Adipose tissue (tissue), 3 donors: ENCODE measurements around the gene GRIFIN. TPM values are rescaled to one million over a fixed set of nuclear protein-coding genes. Genes with fewer than 3 reads are reported as not detected.

Experiments
- H3K27ac ChIP-seq: one replicate; pipeline ENCODE4 v1.5.1; 2013; ENCODE audit warnings: low read depth, low read length
- WGBS, 3 donors: extraction: QIAGEN DNeasy Blood & Tissue Kit; methylation state at CpG; one replicate each; pipeline ENCODE4 v1.1.7; 2013; 5-methylcytosine and 5-hydroxymethylcytosine counted together
- polyA plus RNA-seq, 3 donors: library from polyadenylated mRNA; stranded (reverse); fragments of 200-250 nt; gene quantifications; one replicate each; pipeline ENCODE4 v1.2.3, GENCODE V29; 2013
- donor health status: healthy with polysubstance abuse.
- donor health status: Bipolar disorder and iron deficiency.
- donor health status: healthy.

The GRIFIN gene
- polyA plus RNA-seq, 3 donors = not detected

DNA sequence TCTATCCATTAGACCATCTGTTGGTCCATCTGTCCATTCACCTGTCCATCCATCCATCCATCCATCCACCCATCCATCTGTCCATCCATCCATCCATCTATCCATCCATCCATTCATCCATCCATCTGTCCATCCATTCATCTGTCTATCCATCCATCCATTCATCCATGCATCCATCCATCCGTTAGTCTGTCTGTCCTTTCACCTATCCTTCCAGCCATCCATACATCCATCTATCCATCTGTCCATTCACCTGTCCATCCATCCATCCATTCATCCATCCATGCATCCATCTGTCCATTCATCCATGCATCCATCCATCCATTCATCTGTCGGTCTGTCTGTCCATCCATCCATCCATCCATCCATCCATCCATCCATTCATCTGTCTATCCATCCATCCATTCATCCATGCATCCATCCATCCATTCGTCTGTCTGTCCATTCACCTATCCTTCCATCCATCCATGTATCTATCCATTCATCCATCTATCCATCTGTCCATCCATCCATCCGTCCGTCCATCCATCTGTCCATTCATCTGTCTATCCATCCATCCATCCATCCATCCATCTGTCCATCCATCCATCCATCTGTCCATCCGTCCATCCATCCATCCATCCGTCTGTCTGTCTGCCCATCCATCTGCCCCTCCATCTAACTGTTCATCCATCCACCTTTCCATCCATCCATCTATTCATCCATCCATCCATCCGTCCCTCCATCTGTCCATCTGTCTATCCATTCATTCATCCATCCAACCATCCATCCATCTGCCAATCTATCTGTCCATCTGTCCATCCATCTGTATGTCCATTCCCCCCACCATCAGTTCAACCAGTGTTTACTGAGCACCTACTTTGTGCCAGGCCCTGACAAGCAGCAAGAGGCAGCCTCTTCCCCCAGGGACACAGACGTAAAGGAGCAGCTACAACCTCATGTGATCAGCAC is 38.5 kb upstream of the GRIFIN start:
- H3K27ac ChIP-seq = no peak overlapping the region
- WGBS, 3 donors = 82 to 92% (median 83%) methylated on average over 9 of the region's 9 CpGs

DNA sequence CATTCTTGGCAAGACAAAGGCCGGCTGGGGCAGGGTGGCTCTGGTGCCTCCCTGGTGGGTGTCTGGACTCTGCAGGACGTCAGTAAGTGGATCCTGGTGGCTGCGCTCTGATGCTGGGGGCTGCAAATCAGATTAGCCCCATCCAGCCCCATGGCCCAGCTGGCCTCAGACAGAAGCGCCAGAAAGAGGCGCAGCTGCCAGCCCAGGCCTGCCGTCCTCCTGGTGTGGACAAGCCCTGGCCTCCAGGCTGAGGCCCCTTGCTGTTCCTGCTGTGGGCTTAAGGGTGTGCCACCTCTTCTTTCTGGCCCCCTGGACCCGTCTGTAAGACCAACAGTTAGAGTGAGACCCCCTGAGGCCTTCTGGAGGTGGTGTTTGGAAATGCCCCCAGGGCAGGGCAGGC is 37.5 kb upstream of the GRIFIN start:
- no peak overlapping the region for H3K27ac ChIP-seq
- WGBS, 3 donors = 92 to 93% (median 93%) methylated on average over 7 of the region's 7 CpGs

GRCh38 chr7:2512713-2513112 is 36.5 kb upstream of the GRIFIN start:
- WGBS, 3 donors = 60 to 95% (median 76%) methylated on average over 2 to 3 of the region's 3 CpGs
- no peak overlapping the region for H3K27ac ChIP-seq

DNA sequence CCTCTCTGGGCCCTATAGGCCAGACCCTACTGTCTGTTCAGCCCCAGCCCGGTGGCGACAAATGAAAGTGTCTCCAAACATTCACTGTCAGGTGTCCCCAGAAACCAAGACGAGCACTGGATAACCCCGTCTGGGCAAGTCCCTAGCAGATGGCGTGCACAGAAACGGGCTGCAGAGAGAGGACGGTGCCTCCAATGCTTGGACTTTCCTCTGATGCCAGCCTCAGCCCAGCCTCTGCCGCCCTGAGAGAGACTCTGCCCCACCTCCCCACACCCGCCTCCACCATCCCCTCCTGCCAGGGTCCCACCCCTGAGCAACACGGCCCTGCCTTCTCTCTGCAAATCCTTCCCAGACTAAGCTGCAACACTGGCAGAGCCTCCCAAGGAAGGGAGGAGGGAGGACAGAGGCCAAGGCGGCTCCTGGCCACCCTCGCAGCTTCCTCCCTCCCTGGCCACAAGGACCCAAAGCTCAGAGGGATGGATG is 36.0 kb upstream of the GRIFIN start:
- 33 to 54% (median 34%) methylated on average over 11 to 12 of the region's 12 CpGs for WGBS, 3 donors
- H3K27ac ChIP-seq = no peak overlapping the region

GRCh38 chr7:2511769-2512168 is 35.6 kb upstream of the GRIFIN start:
- no peak overlapping the region for H3K27ac ChIP-seq
- WGBS, 3 donors = 33 to 40% (median 34%) methylated on average over 17 to 18 of the region's 18 CpGs

DNA sequence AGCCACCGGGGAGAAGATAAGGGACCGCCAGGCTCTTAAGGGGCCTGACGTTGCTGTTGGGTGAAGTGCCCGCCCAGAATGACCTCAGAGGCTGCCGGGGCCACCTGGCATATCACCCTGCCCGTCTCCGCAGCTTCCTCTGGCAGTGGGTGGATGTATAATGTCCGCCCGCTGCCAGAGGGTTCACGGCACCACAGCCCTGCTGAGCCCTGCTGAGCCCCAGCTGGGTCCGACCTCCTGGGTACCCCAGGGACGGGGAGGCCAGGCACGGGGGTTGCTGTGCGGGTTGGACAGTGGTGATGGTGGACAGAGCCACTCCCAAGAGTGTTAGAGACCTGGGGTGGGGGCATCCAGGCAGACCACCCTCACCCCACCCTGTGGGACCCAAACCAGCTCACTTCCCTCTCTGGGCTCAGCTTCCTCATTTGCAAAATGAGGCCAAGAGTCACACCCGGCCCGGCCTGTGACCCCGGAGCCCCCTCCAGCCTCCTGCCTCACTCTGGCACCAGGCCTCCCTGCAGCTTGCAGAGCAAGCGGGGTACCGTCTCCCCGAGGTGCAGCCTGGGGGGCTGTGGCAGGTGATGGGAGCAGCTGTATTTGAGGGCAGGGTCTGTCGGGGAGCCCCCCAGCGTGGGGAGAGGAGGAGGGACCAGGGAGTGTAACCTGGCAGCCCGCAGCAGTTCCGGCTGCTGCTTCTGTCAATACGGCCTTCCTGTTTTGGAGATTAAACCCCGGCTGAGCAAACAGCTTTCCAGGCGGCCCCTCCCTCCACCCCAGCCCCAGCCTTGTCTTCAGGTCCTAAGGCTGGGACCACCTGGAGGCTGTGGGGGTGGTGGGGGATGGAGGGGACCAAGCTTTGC is 34.9 kb upstream of the GRIFIN start:
- WGBS, 3 donors = 24 to 31% (median 29%) methylated on average over 24 to 27 of the region's 27 CpGs
- no peak overlapping the region for H3K27ac ChIP-seq

DNA sequence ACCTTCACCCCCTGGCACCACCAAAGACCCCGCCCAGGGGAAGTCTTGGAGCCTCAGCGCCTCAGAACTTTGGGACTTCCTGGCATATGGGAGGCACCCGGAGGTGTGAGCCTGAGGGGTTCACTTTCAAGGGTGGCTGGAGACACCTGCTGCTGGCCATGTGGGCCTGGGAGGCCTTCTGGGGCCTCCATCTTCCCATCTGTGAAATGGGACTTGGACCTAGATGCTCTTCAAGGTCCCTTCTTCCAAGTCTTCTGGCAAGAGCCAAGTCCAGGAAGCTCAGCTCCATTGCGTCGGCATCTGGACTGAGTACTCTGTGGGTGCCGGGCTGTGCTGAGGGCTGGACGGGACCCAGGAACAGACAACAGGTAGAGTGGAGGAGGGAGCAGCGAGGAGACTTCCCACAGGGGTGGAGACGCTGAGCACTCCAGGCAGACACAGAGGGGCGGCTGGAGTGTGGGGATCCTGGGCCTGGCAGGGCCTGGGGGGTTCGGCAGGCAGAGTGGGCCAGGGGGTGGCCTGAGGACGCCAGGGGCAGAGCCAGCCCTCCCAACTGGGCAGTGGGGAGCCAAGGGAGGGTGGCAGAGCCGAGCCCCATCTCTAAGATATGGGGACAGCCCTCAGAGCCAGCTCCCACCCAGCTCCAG is 34.1 kb upstream of the GRIFIN start:
- WGBS, 3 donors = 83 to 86% (median 85%) methylated on average over 13 of the region's 13 CpGs
- H3K27ac ChIP-seq = no peak overlapping the region

GRCh38 chr7:2509298-2509906 is 33.2 kb upstream of the GRIFIN start:
- 73 to 82% (median 75%) methylated on average over 22 to 23 of the region's 23 CpGs for WGBS, 3 donors
- no peak overlapping the region for H3K27ac ChIP-seq

DNA sequence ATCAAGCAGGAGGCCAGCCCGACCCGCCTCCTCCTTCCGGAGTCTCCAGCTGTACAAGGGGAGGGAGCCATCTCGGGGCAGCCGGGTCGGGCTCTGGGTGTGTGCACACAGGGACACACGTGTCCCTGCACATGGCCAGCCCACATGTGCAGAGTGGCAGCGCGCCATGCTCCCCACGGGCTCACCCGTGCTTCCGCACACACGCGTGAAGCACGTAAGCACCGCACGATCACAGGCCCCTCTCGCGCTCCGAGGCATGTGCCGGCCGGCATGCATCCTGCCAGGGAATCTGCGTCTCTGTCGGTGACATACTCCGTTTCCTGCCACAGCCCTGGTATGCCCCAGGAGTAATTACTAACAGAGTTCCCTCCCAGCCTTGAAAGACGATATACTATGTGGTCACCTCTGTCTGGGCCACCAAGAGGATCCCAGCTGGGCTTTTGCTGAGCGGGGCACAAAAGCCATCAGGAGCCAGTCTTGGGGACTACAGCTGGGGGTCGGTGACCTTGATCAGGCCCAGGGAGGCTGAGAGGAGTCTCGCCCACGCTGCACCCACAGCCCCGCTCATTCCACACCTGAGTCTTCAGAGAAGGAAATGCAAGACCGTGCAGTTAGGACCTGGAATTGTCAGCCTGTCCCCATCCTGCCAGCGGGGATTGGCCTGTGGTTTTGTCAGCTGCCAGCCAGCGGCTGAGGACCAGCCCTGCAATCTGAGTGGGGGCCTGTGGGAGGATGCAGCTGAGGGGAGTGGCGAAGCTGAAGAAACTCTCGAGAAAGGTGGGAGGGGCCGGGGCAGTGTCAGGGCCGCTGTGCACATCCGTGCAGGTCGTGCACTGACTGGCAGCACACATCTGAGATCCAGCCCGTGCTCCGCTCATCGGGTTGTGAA is 32.4 kb upstream of the GRIFIN start:
- no peak overlapping the region for H3K27ac ChIP-seq
- 22 to 62% (median 26%) methylated on average over 40 to 43 of the region's 43 CpGs for WGBS, 3 donors

- WGBS, 3 donors = 59 to 90% (median 68%) methylated on average over 6 of the region's 6 CpGs
- no peak overlapping the region for H3K27ac ChIP-seq
These were observed 31.7 kb upstream of the GRIFIN start for GRCh38 chr7:2507917-2508306.

- 80 to 85% (median 81%) methylated on average over 26 of the region's 26 CpGs for WGBS, 3 donors
- H3K27ac ChIP-seq = no peak overlapping the region
These were observed 31.2 kb upstream of the GRIFIN start for GRCh38 chr7:2507208-2507916.

GRCh38 chr7:2505401-2505800 is 29.2 kb upstream of the GRIFIN start:
- H3K27ac ChIP-seq = no peak overlapping the region
- 93 to 94% (median 93%) methylated on average over 14 of the region's 14 CpGs for WGBS, 3 donors

GRCh38 chr7:2504889-2505375 is 28.7 kb upstream of the GRIFIN start:
- WGBS, 3 donors = 89 to 96% (median 94%) methylated on average over 15 to 19 of the region's 19 CpGs
- H3K27ac ChIP-seq = no peak overlapping the region

DNA sequence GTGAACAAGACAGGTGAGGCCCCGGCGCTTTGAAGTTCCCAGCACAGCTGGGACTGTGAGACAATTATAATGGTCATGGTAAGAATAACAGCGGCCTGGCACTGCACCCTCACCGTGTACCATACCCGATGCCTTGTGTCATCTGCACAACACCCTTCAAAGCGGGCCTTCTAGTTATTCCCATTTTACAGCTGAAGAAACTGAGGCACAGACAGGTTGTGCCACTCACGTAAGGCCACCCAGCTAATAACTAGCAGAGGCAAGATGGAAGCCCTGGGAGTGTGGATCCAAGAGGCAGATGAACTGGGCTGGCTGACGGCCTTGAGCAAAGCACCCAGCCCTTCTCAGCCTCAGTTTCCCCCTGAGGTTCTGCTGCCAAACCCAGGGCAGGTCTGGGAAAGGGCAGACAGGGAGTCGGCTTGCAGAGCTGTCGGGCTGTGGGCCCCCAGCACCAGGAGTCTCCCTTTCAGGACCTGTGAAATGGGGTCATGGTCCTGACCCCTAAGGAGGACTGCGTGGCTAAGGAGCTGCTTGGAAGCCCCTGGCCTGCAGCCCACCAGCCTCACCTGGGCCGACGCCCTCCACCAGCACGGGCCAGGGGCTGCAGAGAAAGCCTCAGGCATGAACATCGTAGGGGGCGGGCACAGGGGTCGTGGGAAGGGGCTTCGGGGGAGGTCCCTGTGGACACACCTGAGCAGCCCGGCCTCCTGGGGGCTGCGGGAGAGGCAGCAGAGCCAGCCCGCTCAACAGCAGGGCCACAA is 28.1 kb upstream of the GRIFIN start:
- 84 to 95% (median 93%) methylated on average over 20 to 21 of the region's 21 CpGs for WGBS, 3 donors
- H3K27ac ChIP-seq = no peak overlapping the region

DNA sequence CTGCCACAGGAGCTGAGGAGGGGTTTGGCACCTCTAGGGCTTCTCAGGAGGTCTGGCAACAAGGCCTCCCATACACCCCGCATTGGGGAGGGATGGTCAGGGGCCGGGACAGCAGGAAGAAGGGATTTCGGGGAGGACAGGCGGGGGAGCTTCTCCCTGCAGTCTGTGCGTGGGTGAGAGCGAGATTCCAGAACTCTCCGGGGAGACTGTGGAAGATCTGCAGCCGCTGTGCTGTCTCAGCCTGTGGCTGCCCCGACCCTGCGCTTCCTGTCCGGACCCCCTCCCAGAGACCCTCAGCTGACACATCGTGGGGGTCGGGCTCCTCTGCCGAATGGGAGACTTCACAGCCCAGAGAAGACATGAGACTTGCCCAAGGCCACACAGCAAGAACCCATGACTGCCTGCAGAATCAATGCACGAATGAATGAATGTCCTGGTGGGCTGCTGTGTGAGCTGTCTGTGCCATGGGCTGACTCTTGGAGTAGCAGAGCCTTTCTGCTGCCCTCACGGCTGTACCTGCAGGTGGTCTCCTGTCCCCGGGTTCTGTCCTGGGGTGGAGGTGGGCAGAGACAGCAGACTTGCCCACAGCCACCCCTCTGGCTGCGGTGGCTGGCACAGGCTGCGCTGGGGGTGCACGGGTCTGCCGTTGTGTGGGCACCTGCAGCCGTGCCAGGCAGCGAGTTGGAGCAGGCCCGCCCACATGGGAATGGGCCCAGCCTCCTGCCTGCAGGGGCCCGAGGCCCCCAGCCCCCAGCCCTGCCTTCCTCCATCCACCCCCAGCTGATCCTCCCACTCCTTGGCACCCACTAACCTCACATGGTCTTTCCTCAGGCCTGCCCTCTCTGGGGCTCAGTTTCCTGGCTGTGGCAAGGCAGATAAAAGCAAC is 27.1 kb upstream of the GRIFIN start:
- no peak overlapping the region for H3K27ac ChIP-seq
- 54 to 71% (median 54%) methylated on average over 21 to 25 of the region's 25 CpGs for WGBS, 3 donors
